Fibroblast of pulmonary artery (primary cell): ENCODE data around the gene AP1B1.
"Not testable (repeated sequence)": the region's sequence is repeated elsewhere in the genome, so short reads cannot be mapped to it uniquely, and the experiment has no call there.

ENCODE experiments used
- DNase-seq: peaks from one replicate; pipeline ENCODE4 v3.0.0-alpha.2; 2010; ENCODE audit warnings: low read depth
- H3K4me3 ChIP-seq: replicated peaks from 2 replicates; pipeline ENCODE4 v1.5.1; 2011; ENCODE audit warnings: low read depth, mild to moderate bottlenecking, control low read depth, low read length, moderate library complexity
- CTCF ChIP-seq: IDR thresholded peaks from 2 replicates; pipeline ENCODE4 v1.5.1; 2011; ENCODE audit warnings: mild to moderate bottlenecking, control low read depth, low read length, inconsistent platforms; ENCODE audit errors: missing control alignments

The AP1B1 gene

GRCh38 chr22:29348956-29349355, 39.4 kb downstream of the AP1B1 start:
- no peak for TF ChIP-seq CTCF
- no peak for DNase-seq
- no peak overlapping the region for H3K4me3 ChIP-seq

- no peak for TF ChIP-seq CTCF
- no peak overlapping the region for H3K4me3 ChIP-seq
- DNase-seq: no peak
Measured at GRCh38 chr22:29348041-29348440, 40.3 kb downstream of the AP1B1 start.

- no peak for TF ChIP-seq CTCF
- no peak overlapping the region for H3K4me3 ChIP-seq
- DNase-seq: no peak
Measured at GRCh38 chr22:29346659-29347058, 41.7 kb downstream of the AP1B1 start.

- no peak for TF ChIP-seq CTCF
- no peak overlapping the region for H3K4me3 ChIP-seq
- no peak for DNase-seq
Measured at GRCh38 chr22:29345932-29346331, 42.4 kb downstream of the AP1B1 start.

GRCh38 chr22:29344889-29345288, 43.5 kb downstream of the AP1B1 start:
- DNase-seq, H3K4me3 ChIP-seq: not testable (repeated sequence)

GRCh38 chr22:29344137-29344536, 44.2 kb downstream of the AP1B1 start:
- TF ChIP-seq CTCF: no peak
- H3K4me3 ChIP-seq: no peak overlapping the region
- peak; percentile 87 for DNase-seq

- TF ChIP-seq CTCF: no peak
- no peak for DNase-seq
- H3K4me3 ChIP-seq: no peak overlapping the region
Measured at GRCh38 chr22:29343313-29343805, 45.0 kb downstream of the AP1B1 start.
